ENCODE results near the gene ANKLE2. TPM values are rescaled to one million over a fixed set of nuclear protein-coding genes. Genes with fewer than 3 reads are reported as not detected.
"Not testable (repeated sequence)": the region's sequence is repeated elsewhere in the genome, so short reads cannot be mapped to it uniquely, and the experiment has no call there.

The ANKLE2 gene
- total RNA-seq, 1 donor: 63.0 TPM

DNA sequence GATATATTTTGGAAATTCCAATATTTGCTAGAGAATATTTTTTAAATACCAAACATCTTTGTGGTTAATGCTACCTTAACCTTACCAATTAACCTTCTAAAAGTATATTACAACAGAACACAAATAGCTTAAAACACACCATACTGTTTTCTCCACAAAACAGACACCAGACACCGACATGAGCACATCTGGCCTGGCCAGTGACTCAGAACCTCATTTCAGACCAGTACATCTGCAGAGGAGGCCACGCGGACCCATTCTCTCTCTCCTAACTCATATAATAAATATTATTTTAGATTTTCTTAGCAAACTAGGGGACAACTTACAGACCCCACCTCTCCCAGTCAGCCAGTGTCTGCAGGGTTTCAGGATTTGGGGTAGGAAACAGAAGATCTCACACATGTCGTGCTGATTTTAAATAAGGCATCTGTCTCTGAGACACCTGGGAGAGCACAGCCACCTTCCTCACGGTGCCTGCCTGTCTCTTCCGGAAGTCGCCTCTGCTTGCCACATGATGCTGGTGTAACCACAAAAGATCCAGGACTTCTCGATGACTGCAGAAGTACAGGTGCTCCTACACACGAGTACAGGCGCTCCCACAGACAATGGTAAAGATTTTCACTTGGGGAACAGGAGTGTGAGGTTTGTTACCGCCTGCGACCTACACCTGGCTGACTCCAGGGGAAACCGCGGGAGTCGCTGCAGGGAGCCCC, 9.7 kb upstream of the ANKLE2 start:
- Histone ChIP-seq H3K4me1 (ENCODE audit: insufficient read depth, low read length) (peaks cover 69% of the 10 kb centered on the region), H3K9me3 (ENCODE audit: low read depth, low read length) (no peaks in the 10 kb centered on the region), H3K4me3 (ENCODE audit: low read length) (no peak overlapping the region), H3K27me3 (ENCODE audit: insufficient read depth, low read length) (no peaks in the 10 kb centered on the region)

DNA sequence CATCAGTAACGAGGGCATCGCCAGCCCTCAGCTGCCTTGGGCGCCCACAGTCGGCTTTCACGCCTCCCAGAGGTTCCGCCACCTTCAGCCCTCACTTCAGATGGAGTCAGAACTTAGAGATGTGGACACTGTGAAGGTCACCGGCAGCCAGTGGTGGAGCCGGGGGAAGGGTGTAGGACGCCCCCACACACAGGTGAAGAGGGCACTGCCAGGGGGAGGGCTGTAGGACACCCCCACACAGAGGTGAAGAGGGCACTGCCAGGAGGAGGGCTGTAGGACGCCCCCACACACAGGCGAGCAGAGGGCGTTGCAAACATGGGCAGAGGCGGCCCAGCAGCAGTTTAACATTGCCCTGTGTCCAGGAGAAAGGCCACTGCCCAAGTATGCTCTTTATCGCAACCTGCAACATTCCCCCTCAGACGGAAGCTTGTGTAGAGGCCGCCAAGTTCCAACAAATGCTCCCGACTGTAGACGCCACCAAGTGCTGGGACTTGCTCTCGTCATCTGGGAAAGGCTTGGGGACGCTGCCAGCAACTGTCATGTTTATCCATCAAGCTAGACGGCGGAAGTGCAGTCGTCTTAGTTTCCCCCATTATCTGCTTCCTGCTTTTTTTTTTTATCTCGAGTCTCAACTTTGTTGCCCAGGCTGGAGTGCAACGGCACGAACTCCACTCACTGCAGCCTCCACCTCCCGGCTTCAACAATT, 4.9 kb upstream of the ANKLE2 start:
- Histone ChIP-seq H3K9me3 (ENCODE audit: low read depth, low read length) (no peaks in the 10 kb centered on the region), H3K27me3 (ENCODE audit: insufficient read depth, low read length) (no peaks in the 10 kb centered on the region), H3K4me3 (ENCODE audit: low read length) (no peak overlapping the region), H3K4me1 (ENCODE audit: insufficient read depth, low read length) (peaks cover 73% of the 10 kb centered on the region)

DNA sequence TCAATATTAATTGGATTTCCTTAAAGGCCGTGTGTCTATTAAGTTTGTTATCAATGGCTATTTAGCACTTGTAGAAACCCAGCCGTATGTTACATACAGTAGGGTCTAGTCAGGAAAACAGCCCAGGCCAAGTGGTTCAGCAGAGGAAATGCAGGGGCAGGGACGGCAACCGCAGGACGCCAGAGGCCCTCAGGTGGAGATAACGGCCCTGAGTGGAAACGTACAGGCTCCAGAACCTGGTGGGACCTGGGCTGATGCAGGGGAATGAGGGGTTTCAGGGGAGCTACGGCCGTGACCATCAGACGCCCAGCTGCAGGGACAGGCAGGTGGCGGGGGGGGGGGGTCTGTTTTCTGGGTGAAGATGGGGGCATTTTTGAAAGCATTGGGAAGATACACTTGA, 3.7 kb upstream of the ANKLE2 start:
- no peak overlapping the region for H3K4me3 ChIP-seq (ENCODE audit: low read length)
- H3K4me1 ChIP-seq (ENCODE audit: insufficient read depth, low read length): peaks cover 68% of the 10 kb centered on the region
- H3K9me3 ChIP-seq (ENCODE audit: low read depth, low read length): no peaks in the 10 kb centered on the region
- H3K27me3 ChIP-seq (ENCODE audit: insufficient read depth, low read length): no peaks in the 10 kb centered on the region

DNA sequence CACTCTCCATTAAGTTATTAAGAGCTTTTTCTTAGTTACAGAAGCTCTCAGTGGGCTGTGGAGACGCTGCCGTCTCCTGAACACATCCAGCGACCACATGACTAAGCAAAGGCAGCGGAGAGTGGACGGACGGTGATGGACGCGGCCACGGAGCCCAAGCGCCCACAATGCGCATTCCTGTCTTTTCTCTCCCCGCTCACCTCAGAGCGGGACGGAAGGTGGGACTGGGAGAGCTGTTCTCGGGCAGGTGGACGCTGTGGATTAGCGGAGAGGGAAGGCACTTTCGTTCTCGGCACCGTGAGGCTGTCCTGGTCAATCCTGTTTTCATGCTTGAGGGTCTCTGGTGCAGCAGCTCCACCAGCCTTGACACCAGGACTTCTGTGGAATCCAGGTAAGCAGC, 2.6 kb upstream of the ANKLE2 start:
- H3K4me3 ChIP-seq (ENCODE audit: low read length): no peak overlapping the region
- peaks cover 67% of the 10 kb centered on the region for H3K4me1 ChIP-seq (ENCODE audit: insufficient read depth, low read length)
- H3K9me3 ChIP-seq (ENCODE audit: low read depth, low read length): no peaks in the 10 kb centered on the region
- H3K27me3 ChIP-seq (ENCODE audit: insufficient read depth, low read length): no peaks in the 10 kb centered on the region

DNA sequence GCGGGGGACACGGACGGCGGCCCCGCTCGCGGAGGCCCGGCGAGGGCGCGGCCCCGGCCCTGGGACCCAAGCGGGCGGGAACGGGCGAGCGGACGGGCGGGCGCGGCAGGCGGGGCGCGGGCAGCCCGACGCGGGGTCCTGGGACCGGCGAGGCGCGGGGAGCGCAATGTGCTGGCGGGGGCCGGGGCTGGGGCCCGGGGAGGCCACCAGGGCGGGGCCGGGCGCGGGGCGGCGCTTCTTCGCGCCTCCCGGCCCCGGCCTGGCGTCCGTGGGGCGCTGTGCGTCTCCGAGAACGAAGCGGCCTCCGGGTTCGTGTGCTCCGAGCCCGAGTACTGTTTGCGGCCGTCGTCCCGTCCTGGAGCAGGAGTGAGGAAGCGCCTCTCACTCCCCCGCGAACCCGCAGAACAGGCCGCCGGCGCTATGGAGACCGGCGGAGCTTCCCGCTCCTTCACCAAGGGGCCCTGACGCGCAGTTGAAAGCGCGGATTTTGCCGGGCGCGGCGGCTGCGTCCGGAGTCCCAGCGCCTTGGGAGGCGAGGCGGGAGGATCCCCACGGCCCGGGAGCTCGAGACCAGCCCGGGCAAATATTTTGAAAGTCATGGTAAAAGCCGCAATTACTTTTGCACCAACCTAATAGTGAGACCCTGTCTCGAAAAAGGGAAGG, 420 bp upstream of the ANKLE2 start:
- Histone ChIP-seq H3K4me1 (ENCODE audit: insufficient read depth, low read length) (peaks cover 45% of the 10 kb centered on the region), H3K27me3 (ENCODE audit: insufficient read depth, low read length) (no peaks in the 10 kb centered on the region), H3K4me3 (ENCODE audit: low read length) (peak overlapping the region; percentile 67), H3K9me3 (ENCODE audit: low read depth, low read length) (no peaks in the 10 kb centered on the region)

DNA sequence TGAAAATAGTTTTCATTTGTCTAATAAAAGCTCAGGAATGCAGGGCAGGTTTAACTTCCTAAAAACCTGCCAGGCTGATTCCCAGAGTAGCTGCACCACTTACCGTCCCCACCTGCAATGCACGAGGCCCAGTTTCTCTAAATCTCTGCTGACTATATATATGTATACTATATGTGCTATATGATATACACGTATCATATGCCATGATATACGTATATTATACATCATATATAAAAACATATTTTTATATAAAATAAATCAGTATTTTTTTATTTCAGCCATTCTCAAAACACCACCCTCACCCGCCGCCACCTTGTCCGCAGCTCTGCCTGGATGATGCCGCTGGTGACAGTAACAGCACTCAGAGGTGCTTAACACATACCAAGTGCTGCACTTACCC, 2.3 kb downstream of the ANKLE2 start:
- no peaks in the 10 kb centered on the region for H3K27me3 ChIP-seq (ENCODE audit: insufficient read depth, low read length)
- peaks cover 26% of the 10 kb centered on the region for H3K4me1 ChIP-seq (ENCODE audit: insufficient read depth, low read length)
- no peaks in the 10 kb centered on the region for H3K9me3 ChIP-seq (ENCODE audit: low read depth, low read length)
- H3K4me3 ChIP-seq (ENCODE audit: low read length): no peak overlapping the region

DNA sequence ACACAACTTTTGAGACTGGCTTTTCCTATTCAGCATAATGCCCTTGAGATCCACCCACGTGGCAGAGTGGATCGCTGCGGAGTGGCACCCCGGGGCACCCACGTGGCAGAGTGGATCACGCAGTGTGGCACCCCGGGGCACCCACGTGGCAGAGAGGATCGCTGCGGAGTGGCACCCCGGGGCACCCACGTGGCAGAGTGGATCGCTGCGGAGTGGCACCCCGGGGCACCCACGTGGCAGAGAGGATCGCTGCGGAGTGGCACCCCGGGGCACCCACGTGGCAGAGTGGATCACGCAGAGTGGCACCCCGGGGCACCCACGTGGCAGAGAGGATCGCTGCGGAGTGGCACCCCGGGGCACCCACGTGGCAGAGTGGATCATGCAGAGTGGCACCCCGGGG, 2.8 kb downstream of the ANKLE2 start:
- peaks cover 26% of the 10 kb centered on the region for H3K4me1 ChIP-seq (ENCODE audit: insufficient read depth, low read length)

DNA sequence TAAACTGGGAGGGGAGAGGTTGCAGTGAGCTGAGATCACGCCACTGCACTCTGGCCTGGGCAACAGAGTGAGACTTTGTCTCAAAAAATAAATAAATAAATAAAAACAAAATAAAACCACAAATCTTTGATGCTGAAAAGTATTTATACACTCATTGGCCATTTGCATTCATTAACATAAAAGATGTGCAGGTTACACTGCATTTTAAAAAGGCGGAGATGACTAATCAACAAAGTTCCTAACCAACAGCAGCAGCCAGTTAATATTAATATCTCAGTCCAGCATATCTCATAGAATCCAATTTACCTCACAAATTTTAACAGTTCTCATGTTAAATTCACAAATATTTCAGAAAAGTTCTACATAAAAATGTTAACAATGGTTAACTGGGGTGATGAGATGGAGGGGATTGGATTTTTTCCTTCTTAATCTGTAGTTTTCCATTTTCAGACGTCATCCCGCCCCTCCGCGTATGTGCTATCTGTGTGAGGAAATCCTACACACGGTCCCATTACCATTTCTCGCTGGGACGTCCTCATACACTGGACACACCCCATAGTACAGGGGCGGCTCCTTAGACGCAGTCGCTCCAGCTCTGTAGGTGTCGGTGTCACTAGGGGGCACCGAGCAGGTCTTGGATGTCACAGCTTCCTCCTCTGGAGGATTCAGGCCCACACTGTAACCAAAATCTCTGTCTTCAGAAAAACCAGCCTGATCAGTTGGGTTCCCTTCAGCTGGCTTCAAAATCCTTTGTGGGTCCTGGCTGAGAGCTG, 7.3 kb downstream of the ANKLE2 start:
- Histone ChIP-seq H3K27me3 (ENCODE audit: insufficient read depth, low read length) (no peaks in the 10 kb centered on the region), H3K9me3 (ENCODE audit: low read depth, low read length) (no peaks in the 10 kb centered on the region), H3K4me1 (ENCODE audit: insufficient read depth, low read length) (peaks cover under 1% of the 10 kb centered on the region), H3K4me3 (ENCODE audit: low read length) (no peak overlapping the region)

More for the DNA sequence above, 2.8 kb downstream of the ANKLE2 start:
- not testable (repeated sequence) for H3K4me3 ChIP-seq (ENCODE audit: low read length); H3K27me3 ChIP-seq (ENCODE audit: insufficient read depth, low read length); H3K9me3 ChIP-seq (ENCODE audit: low read depth, low read length)

DNA sequence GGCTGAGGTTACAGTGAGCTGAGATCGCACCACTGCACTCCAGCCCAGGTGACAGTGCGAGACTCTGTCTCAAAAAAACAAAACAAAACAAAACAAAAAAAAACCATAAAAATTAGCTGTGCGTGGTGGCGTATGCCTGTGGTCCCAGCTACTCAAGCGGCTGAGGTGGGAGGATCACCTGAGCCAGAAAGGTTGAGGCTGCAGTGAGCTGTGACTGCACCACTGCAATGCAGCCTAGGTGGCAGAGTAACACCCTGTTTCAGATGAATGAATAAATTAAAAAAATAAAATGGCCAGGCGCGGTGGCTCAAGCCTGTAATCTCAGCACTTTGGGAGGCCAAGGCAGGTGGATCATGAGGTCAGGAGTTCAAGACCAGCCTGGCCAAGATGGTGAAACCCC, 8.0 kb downstream of the ANKLE2 start:
- not testable (repeated sequence) for H3K4me1 ChIP-seq (ENCODE audit: insufficient read depth, low read length); H3K4me3 ChIP-seq (ENCODE audit: low read length)

DNA sequence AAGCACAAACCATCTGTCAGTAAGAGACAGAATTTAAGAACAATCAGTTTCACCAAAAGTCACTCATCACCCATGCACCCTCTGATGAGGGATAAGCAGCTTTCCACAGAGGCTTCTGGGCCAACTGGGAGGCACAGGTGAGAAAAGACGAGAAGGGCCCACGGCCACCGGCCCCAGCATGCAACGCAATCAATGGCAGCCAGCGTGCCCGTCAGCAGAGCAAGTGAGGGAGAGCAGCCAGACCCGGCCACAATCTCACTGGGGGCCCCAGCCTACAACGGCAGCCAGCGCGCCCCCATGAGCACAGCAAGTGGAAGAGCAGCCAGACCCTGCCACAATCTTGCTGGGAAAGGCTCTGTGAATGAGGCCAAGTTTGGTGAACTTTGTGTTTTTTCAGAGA, 13.3 kb downstream of the ANKLE2 start:
- H3K4me1 ChIP-seq (ENCODE audit: insufficient read depth, low read length): no peaks in the 10 kb centered on the region
- H3K4me3 ChIP-seq (ENCODE audit: low read length): no peak overlapping the region
- no peaks in the 10 kb centered on the region for H3K9me3 ChIP-seq (ENCODE audit: low read depth, low read length)
- H3K27me3 ChIP-seq (ENCODE audit: insufficient read depth, low read length): no peaks in the 10 kb centered on the region

More for the DNA sequence above, 8.0 kb downstream of the ANKLE2 start:
- not testable (repeated sequence) for H3K27me3 ChIP-seq (ENCODE audit: insufficient read depth, low read length); H3K9me3 ChIP-seq (ENCODE audit: low read depth, low read length)

DNA sequence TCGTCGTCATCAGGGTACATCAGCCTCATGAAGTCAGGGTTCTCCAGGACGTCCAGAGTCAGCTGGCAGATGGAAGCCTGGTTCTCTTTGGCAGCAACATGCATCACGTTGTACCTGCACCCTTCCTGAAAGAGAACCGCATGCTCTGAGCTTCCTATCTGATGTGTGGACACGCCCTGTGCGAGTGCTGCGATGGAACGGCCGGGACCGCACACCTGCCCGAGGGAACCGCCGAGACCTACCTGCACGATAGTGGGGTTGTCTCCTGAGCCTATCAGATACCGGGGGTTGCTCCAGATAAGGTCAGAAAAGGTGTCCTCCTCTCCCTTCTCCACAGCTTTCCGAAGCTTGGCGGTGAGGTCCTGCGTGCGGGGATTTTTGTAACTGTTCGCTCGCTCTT, 13.7 kb downstream of the ANKLE2 start:
- Histone ChIP-seq H3K4me3 (ENCODE audit: low read length) (no peak overlapping the region), H3K9me3 (ENCODE audit: low read depth, low read length) (no peaks in the 10 kb centered on the region), H3K4me1 (ENCODE audit: insufficient read depth, low read length) (no peaks in the 10 kb centered on the region), H3K27me3 (ENCODE audit: insufficient read depth, low read length) (no peaks in the 10 kb centered on the region)

DNA sequence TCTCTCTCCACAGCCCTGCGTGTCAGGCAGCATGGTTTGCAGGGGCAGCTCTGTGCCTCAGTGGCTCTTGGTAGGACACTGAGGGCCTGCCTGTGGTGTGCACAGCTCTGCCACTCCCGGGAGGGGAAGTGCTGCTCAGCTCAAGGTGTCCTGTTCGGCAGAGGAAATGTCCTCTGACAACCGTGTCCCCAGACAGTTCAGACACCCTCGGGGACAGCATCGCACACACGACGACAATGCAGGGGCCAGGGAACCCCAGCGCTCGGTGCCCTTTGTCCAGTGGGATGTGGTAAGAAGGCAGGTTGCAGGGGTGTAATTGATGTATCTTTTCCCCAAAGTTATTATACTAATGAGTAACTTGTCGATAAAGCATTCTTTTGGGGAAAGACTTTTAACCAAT, 14.2 kb downstream of the ANKLE2 start:
- no peaks in the 10 kb centered on the region for H3K27me3 ChIP-seq (ENCODE audit: insufficient read depth, low read length)
- H3K4me3 ChIP-seq (ENCODE audit: low read length): no peak overlapping the region
- H3K4me1 ChIP-seq (ENCODE audit: insufficient read depth, low read length): no peaks in the 10 kb centered on the region
- no peaks in the 10 kb centered on the region for H3K9me3 ChIP-seq (ENCODE audit: low read depth, low read length)

DNA sequence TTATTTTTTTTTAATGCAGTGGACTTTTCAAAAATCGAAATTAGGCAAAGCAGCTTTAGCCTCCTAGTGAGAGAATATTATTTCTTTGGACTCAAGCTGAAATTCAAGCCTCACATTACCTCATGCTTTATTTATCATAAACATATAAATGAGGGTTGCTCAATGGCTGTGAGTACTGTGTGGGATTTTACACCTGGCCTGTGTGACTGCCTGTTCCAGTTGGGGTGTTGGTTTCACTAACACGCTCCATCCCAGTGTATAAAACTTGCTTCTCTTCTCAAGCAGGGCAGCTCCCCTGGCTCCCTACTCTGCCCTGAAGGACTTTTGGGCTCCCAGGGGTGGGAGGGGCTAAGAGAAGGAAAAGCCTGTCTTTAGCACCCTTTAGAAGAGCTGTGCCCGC, 15.0 kb downstream of the ANKLE2 start:
- no peaks in the 10 kb centered on the region for H3K9me3 ChIP-seq (ENCODE audit: low read depth, low read length)
- no peak overlapping the region for H3K4me3 ChIP-seq (ENCODE audit: low read length)
- H3K4me1 ChIP-seq (ENCODE audit: insufficient read depth, low read length): no peaks in the 10 kb centered on the region
- H3K27me3 ChIP-seq (ENCODE audit: insufficient read depth, low read length): no peaks in the 10 kb centered on the region

DNA sequence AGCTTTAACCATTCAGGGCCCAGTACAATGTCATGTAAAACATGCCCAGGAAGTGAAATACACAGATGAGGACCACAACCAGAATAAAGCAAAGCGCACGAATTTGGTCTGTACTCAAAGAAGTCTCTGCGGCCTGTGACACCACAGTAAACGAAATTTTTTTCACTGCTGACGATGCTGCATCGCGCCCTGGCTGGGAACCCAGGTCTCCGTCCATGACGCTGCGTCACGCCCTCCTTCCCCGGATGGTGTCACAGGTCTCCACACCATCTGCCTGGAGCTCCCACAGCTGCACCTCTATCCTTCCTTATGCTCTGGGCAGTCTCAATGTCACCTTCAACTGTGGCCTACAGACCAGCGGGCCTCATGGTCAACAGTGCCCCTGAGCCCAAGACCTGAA, 17.8 kb downstream of the ANKLE2 start:
- Histone ChIP-seq H3K9me3 (ENCODE audit: low read depth, low read length) (no peaks in the 10 kb centered on the region), H3K4me1 (ENCODE audit: insufficient read depth, low read length) (no peaks in the 10 kb centered on the region), H3K27me3 (ENCODE audit: insufficient read depth, low read length) (no peaks in the 10 kb centered on the region), H3K4me3 (ENCODE audit: low read length) (no peak overlapping the region)

DNA sequence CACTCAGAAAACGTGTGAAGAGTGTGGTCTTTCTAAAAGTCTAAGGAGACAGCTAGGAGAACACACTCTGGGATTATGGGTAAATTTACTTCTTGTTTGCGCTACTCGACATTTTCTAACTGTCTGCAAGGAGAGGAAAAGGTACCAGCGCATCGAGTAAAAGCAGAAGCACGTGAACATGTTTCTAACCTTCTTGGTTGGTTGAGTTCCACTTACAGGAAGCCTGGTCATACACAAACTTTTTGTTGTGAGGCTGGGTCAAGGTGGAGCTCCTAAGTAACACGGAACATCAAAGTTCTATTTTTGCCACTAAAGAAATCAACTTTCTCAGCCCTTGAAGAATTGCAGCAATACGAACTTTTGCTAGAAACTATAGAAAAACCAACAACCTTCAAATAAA, 20.0 kb downstream of the ANKLE2 start:
- Histone ChIP-seq H3K27me3 (ENCODE audit: insufficient read depth, low read length) (no peaks in the 10 kb centered on the region), H3K4me1 (ENCODE audit: insufficient read depth, low read length) (no peaks in the 10 kb centered on the region), H3K9me3 (ENCODE audit: low read depth, low read length) (no peaks in the 10 kb centered on the region), H3K4me3 (ENCODE audit: low read length) (no peak overlapping the region)

Data from mononuclear cell (primary cell).